CD4-positive, alpha-beta T cell treated with Interleukin-10 for 1 hour (primary cell): ENCODE data around the gene INSR.

Source experiments
- DNase-seq: peaks from one replicate; pipeline ENCODE4 v3.0.0-alpha.2; 2020

The INSR gene

DNA sequence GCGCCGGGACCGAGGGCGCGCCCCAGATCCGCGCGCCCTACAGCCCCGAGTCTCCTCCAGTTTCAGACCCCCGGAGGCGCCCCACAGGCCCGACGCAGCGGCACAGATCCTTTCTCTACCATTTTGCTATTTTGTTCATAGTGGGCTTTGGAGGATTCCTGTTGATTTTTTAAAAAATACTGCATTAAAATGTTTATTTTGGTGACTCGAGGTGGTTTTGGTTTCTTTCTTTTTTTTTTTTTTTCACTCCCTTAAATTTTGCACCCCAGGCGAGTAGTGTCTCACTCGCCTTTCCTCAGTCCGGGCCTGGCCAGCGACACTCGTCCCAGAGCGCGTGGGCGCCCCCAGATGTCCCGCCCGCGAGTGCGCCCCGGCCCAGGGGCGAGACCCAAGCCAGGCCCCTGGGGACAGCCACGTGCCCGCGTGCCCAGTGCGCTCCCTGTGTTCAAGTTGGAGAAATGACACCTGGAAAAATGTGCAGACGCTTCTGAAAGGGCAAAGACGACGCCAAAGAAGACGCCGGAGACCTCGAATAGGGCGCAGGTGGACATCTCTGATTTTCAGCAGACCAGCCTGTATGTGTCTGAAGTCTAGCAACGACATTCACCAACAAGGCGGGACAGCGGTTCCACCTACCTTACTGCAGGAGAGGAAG lies 471 bp upstream of the INSR start:
- DNase-seq: peak; percentile 7

GRCh38 chr19:7292950-7293761 lies 1.1 kb downstream of the INSR start:
- DNase-seq: no peak

- no peak for DNase-seq
Observed at GRCh38 chr19:7292352-7292949, 1.8 kb downstream of the INSR start.

- no peak for DNase-seq
Observed at GRCh38 chr19:7288977-7289376, 5.2 kb downstream of the INSR start.

GRCh38 chr19:7288131-7288530 lies 6.1 kb downstream of the INSR start:
- no peak for DNase-seq

GRCh38 chr19:7287722-7288121 lies 6.5 kb downstream of the INSR start:
- no peak for DNase-seq

- DNase-seq: no peak
Observed at GRCh38 chr19:7280940-7281666, 13.1 kb downstream of the INSR start.

DNA sequence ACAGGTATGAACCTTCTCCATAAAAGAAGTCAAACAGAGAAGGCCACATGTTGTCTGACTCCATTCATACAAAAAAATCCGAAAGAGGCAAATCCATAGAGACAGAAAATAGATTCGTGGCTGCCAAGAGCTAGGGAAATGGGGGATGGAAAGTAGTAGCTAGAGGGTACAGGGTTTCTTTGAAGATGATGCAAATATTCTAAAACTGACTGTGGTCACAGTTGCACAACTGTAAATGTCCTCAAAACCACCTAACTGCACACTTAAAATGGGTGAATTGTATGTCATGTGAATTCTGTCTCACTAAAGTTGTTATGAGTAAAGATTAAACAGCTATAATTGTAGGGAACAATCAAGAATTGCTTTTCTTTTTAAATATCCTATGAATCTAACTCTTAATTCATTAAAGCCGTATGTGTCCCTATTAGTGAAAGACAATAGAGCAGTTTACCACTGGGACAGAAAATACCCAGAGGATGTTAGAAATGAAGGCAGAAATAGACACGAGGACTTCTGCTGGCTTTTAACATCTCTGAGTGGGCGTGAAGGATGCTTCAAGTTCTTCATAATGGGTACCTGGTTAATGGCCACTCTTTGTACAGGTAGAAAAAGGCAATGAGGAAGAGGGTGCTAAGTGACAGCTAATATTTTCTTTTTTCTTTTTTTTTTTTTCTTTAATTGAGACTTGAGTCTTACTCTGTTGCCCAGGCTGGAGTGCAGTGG lies 21.2 kb downstream of the INSR start:
- DNase-seq: no peak

DNA sequence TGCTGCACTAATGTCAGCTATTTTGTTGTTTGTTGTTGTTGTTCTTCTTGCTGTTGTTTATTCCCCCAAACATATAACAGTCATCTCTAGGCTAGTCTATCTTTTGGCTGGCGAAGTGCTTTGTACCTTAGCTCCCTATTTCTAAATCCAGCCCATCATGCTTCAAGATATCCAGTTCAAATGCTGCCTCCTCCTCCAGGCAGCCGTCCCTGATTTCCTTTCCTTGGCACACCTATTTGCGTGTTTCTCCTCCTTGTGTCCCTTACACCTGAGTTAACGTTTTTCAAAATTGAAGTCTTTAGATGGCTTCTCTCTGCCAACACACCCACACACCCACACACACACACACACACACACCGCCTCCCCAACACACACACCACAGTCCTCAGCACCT lies 25.5 kb downstream of the INSR start:
- DNase-seq: no peak

- DNase-seq: no peak
Observed at GRCh38 chr19:7267792-7268704, 26.2 kb downstream of the INSR start.

- DNase-seq: no peak
Observed at GRCh38 chr19:7266832-7267231, 27.4 kb downstream of the INSR start.

DNA sequence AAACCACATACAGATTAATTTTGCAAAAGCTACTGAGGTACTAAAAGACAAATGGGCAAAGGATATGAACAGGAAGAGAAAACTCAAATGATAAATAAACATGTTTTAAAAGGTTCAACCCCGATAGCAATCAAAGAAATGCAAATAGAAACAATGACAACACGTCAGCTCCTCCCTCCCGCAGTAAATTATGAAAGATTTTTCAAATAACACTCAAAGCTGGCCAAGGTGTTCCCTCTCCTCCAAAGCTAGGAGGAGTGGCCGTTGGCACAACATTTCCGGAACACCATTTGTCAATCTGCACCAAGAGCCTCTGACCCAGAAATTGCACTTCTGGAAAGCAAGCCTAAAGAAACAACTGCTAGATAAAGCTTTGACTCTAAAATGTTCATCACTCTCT lies 28.3 kb downstream of the INSR start:
- no peak for DNase-seq

GRCh38 chr19:7264858-7265257 lies 29.4 kb downstream of the INSR start:
- DNase-seq: no peak

DNA sequence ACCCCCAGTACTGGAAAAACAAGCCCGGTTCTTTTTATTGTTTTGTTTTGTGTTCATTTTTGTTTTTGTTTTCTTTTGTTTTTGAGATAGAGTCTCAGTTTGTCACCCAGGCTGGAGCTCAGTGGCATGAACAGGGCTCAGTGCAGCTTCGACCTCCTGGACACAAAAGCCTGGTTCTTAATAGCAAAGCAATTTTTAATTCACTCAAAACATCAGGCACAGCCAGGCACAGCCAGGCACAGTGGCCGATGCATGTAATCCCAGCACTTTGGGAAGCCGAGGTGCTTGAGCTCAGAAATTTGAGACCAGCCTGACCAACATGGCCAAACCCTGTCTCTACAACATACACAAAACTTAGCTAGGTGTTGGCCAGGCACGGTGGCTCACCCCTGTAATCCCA lies 30.7 kb downstream of the INSR start:
- DNase-seq: no peak

DNA sequence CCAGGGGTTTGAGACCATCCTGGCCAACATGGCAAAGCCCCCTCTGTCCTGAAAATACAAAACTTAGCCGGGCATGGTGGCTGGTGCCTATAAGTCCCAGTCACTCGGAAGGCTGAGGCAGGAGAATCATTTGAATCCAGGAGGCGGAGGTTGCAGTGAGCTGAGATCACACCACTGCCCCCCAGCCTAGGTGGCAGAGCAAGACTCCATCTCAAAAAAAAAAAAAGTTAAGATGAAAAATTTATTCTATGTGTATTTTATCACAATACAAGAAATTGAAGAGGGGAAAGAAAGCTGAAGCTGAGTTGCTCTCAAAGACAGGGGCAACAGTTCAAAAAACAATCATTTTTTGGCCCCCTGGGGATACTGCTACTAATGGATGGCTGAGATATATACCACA lies 31.1 kb downstream of the INSR start:
- DNase-seq: no peak

DNA sequence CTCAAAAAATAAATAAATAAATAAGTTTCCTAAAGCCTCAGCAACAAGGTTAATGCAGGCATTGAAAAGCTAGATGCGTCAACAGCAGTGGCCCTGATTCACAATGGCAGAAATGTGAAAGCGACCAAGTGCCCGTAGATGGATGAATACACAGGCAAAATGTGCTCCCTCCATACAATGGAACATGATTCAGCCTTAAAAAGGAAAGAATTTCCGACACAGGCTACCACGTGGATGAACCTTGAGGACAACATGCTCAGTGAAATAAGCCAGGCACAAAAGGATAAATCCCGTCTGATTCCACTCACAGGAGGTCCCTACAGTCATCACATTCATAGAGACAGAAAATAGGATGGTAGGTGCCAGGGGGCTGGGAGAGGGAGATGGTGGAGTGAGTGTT lies 31.7 kb downstream of the INSR start:
- DNase-seq: no peak

DNA sequence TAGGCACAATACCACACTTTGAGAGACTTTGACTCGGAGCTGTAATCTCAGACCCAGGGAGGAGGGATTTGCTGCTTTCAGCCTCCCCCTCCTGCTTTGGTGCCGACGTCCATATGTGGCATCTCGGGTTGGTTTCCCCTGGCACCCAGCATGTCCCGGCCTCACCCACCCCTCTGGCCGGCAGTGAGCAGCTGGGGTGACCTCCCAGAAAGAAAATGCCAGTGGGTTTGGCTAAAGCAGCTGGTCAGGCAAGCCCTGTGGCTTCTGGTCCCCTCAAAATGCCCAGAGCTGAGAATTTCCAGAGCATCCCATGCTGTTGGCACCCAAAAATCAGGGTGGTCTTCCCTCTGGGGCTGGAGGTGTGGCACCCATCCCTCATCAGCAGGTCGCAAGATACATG lies 34.1 kb downstream of the INSR start:
- no peak for DNase-seq

GRCh38 chr19:7258840-7259395 lies 35.3 kb downstream of the INSR start:
- no peak for DNase-seq

- DNase-seq: no peak
Observed at GRCh38 chr19:7258041-7258839, 36.0 kb downstream of the INSR start.
